DOHH2 (cell line): Measurements from ENCODE around the gene BABAM2.

Experiments used
- H3F3A ChIP-seq: fragments of 200-600 bp; sonication (generic), shearing (Covaris generic); 2 replicates; pipeline ENCODE4 v1.6.0; 2016; ENCODE audit warnings: antibody characterized with exemption, mild to moderate bottlenecking; ENCODE audit not compliant: control insufficient read depth, insufficient read depth
- H3K27ac ChIP-seq: fragments of 200-600 bp; sonication (generic); 2 replicates; pipeline ENCODE4 v1.5.1; 2014; ENCODE audit warnings: low read depth, mild to moderate bottlenecking, low read length, moderate library complexity
- H3K27me3 ChIP-seq: fragments of 200-600 bp; sonication (generic); 2 replicates; pipeline ENCODE4 v1.6.1; 2014; ENCODE audit warnings: mild to moderate bottlenecking, low read length, mixed read lengths; ENCODE audit not compliant: control insufficient read depth
- H3K36me3 ChIP-seq: fragments of 200-600 bp; sonication (generic); 2 replicates; pipeline ENCODE4 v1.6.1; 2014; ENCODE audit warnings: mild to moderate bottlenecking, low read length, moderate library complexity, mixed read lengths; ENCODE audit not compliant: control insufficient read depth
- H3K4me1 ChIP-seq: fragments of 200-600 bp; sonication (generic); 2 replicates; pipeline ENCODE4 v1.6.1; 2014; ENCODE audit warnings: mild to moderate bottlenecking, low read length, mixed read lengths; ENCODE audit not compliant: control insufficient read depth
- H3K4me2 ChIP-seq: fragments of 200-600 bp; sonication (generic); 2 replicates; pipeline ENCODE4 v1.6.0; 2014; ENCODE audit warnings: mild to moderate bottlenecking, low read length, moderate library complexity
- H3K4me3 ChIP-seq: fragments of 200-600 bp; sonication (generic); 2 replicates; pipeline ENCODE4 v1.5.1; 2014; ENCODE audit warnings: mild to moderate bottlenecking, low read length, mixed read lengths
- H3K79me2 ChIP-seq: fragments of 200-600 bp; sonication (generic); 2 replicates; pipeline ENCODE4 v1.6.1; 2014; ENCODE audit warnings: mild to moderate bottlenecking, low read length, mixed read lengths; ENCODE audit not compliant: control insufficient read depth
- H3K9me2 ChIP-seq: fragments of 200-600 bp; sonication (generic); replicated peaks from 2 replicates; pipeline ENCODE4 v1.6.1; 2014; ENCODE audit warnings: mild to moderate bottlenecking, low read length, mixed read lengths; ENCODE audit not compliant: control insufficient read depth
- H3K9me3 ChIP-seq: fragments of 200-600 bp; sonication (generic); 2 replicates; pipeline ENCODE4 v1.6.1; 2014; ENCODE audit warnings: antibody characterized with exemption, low read length, mixed read lengths; ENCODE audit not compliant: control insufficient read depth, insufficient read depth
- H4K20me1 ChIP-seq: fragments of 200-600 bp; sonication (generic); 2 replicates; pipeline ENCODE4 v1.6.0; 2014; ENCODE audit warnings: low read depth, mild to moderate bottlenecking, antibody characterized with exemption, low read length, moderate library complexity; ENCODE audit not compliant: control insufficient read depth, insufficient read depth
- EZH2phosphoT487 ChIP-seq: fragments of 200-600 bp; sonication (generic); IDR thresholded peaks from 2 replicates; pipeline ENCODE4 v1.6.1; 2017; ENCODE audit warnings: borderline replicate concordance, mild to moderate bottlenecking, antibody characterized with exemption, low read length, moderate library complexity, mixed read lengths
- TF ChIP-seq, protein P1 (sequence below): fragments of 200-600 bp; sonication (generic); IDR thresholded peaks from one replicate; pipeline ENCODE4 v1.5.1; 2014; ENCODE audit warnings: antibody characterized with exemption, mild to moderate bottlenecking, low read depth, low read length; ENCODE audit not compliant: poor library complexity, severe bottlenecking

BABAM2 gene

DNA sequence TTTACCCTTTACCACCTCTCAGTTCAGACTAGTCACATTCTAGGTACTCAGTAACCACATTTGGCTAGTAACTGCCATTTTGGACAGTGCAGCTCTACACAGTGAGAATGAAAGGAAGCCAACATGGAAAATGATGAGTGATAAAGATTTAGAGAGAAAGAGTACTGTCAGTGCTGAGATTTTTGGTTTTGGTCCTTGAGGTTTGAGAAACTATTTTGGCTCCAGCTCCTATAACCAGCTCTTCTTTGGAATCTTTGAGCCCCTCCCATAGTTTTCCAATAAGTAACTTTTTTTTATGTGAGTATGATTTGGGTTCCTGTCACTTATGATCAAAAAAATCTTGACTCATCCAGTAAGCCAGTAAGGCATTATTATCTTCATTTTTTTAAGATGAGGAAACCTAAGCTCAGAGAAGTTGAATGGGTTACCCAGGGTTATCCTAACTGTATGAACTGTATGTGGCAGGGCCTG, 173.0 kb downstream of the BABAM2 start:
- H3K27ac ChIP-seq, result no peak overlapping the region
- TF ChIP-seq EZH2phosphoT487, result no peak
- TF ChIP-seq, protein P1, sequence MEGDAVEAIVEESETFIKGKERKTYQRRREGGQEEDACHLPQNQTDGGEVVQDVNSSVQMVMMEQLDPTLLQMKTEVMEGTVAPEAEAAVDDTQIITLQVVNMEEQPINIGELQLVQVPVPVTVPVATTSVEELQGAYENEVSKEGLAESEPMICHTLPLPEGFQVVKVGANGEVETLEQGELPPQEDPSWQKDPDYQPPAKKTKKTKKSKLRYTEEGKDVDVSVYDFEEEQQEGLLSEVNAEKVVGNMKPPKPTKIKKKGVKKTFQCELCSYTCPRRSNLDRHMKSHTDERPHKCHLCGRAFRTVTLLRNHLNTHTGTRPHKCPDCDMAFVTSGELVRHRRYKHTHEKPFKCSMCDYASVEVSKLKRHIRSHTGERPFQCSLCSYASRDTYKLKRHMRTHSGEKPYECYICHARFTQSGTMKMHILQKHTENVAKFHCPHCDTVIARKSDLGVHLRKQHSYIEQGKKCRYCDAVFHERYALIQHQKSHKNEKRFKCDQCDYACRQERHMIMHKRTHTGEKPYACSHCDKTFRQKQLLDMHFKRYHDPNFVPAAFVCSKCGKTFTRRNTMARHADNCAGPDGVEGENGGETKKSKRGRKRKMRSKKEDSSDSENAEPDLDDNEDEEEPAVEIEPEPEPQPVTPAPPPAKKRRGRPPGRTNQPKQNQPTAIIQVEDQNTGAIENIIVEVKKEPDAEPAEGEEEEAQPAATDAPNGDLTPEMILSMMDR, result no peak
- H3K27me3 ChIP-seq, result no peaks in the 10 kb centered on the region

DNA sequence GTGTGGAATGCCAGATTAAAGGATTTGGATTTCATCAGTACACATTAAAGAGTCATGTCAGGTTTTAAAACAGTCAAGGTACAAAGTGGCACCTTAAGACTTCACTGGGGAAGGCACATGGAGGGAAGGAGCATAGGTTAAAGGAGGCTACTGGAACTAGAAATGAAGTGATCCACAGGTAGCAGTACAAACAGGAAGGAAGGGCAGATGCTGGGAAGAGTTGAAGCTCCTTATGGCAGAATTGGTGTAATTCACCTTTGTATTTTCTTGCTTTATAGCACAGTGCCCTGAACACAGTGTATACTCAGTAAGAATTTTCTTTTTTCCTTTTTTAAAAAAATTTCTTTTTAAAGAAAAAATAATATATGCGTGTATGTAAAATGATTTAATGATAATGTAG, 177.1 kb downstream of the BABAM2 start:
- Histone ChIP-seq H3K4me2 (no peak overlapping the region), H3K9me2 (no peaks in the 10 kb centered on the region), H4K20me1 (no peaks in the 10 kb centered on the region), H3K27ac (no peak overlapping the region), H3K36me3 (no peaks in the 10 kb centered on the region), H3K79me2 (no peaks in the 10 kb centered on the region), H3K4me3 (no peak overlapping the region), H3K9me3 (no peaks in the 10 kb centered on the region), H3F3A (no peaks in the 10 kb centered on the region), H3K27me3 (no peaks in the 10 kb centered on the region), H3K4me1 (no peaks in the 10 kb centered on the region)
- TF ChIP-seq EZH2phosphoT487, result no peak
- TF ChIP-seq, protein P1, result no peak

More for the DNA sequence above, 173.0 kb downstream of the BABAM2 start:
- no peaks in the 10 kb centered on the region for H3K9me2 ChIP-seq
- no peaks in the 10 kb centered on the region for H3K79me2 ChIP-seq
- no peak overlapping the region for H3K4me2 ChIP-seq
- no peaks in the 10 kb centered on the region for H4K20me1 ChIP-seq
- no peaks in the 10 kb centered on the region for H3F3A ChIP-seq
- H3K9me3 ChIP-seq, result no peaks in the 10 kb centered on the region
- no peak overlapping the region for H3K4me3 ChIP-seq
- H3K36me3 ChIP-seq, result no peaks in the 10 kb centered on the region
- H3K4me1 ChIP-seq, result no peaks in the 10 kb centered on the region

DNA sequence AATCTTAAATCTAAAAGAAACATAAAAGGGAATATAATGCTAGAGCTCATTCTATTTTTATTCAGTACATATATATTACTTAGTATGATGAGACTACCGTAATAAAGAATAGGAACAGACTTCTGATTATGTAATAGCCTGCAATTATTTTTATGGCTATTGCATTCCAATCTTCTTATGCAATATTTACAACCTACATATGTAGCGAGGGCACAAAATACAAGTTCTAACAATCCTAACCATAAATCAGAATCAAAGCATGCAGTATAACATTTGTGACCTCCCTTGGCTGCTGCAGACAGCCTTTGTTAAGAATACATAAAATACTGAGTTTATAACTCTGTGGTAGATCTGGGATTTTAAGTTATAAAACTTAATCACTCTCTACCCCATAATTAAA, 177.6 kb downstream of the BABAM2 start:
- Histone ChIP-seq H4K20me1 (no peaks in the 10 kb centered on the region), H3K27me3 (no peaks in the 10 kb centered on the region), H3K27ac (no peak overlapping the region), H3K4me1 (no peaks in the 10 kb centered on the region), H3K36me3 (no peaks in the 10 kb centered on the region), H3K4me2 (no peak overlapping the region), H3K79me2 (no peaks in the 10 kb centered on the region), H3F3A (no peaks in the 10 kb centered on the region), H3K9me2 (no peaks in the 10 kb centered on the region), H3K4me3 (no peak overlapping the region), H3K9me3 (no peaks in the 10 kb centered on the region)
- TF ChIP-seq, protein P1, result no peak
- TF ChIP-seq EZH2phosphoT487, result no peak
